GM19395 (cell line): ENCODE results near the gene SCFD2.

Experiments used
- ATAC-seq: cut with Tn5 transposase; IDR thresholded peaks from one replicate; pipeline ENCODE4 v1.9.1; 2021; ENCODE audit warnings: mild to moderate bottlenecking, moderate library complexity; ENCODE audit not compliant: unreplicated experiment

The SCFD2 gene

DNA sequence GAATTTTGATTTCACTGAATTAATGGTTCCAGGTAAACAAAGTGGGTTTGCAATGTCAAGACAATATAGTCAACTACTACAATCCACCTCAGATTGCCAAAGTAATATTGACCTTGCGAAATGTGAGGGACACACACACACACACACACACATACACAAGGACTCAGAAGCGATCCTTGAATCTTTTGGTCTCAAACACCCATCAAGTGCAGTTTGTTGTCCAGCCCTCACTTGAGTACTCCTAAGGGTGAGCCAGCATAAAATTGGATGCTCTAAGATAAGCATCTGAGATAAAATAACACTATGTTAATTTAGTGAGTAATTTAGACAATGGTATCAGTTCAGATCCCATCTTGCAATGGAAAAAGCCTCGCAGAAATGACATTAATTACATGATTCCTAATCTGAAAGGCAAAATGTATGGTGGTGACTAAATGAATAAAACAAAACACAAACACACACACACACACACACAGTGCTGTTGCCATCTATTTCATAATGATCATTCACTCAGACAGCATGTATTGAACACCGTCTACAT is 401.2 kb downstream of the SCFD2 start:
- no peak for ATAC-seq

DNA sequence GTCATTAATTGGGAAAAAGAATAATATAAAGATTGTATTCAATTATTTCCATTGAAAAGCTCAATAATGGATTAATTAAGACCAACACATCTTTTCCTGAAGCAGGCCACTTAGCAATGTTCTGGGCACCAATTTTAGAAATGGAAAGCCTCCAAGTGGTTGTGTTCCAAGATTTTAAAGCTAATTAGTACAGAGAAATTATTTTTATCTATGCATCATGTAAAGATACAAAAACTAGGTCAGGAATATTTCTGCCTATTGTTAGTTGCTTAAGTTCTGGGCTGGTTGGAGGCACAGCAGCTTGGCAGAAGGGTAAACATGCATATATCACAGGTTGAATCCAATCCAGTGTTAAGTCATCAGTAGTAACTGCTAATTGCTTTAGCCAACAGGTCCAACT is 401.9 kb downstream of the SCFD2 start:
- no peak for ATAC-seq

DNA sequence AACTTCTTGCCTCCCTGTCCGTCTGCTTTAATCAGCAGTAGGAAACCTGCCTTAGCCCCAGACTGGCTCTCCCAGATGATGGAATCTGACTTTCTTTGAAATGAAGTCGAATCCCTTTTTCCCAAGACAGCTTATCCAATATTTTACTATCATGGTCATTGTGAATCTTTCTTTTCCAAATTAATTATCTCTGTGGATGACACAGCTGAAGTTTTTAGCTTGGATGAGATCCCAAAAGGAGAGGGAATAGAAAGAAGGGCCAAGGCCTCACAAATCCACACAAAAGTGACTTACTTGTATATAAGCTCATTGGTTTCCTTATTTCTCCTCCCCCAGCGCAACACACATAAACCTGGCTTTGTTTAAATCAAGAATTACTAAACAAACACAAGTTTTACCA is 403.1 kb downstream of the SCFD2 start:
- ATAC-seq = no peak

DNA sequence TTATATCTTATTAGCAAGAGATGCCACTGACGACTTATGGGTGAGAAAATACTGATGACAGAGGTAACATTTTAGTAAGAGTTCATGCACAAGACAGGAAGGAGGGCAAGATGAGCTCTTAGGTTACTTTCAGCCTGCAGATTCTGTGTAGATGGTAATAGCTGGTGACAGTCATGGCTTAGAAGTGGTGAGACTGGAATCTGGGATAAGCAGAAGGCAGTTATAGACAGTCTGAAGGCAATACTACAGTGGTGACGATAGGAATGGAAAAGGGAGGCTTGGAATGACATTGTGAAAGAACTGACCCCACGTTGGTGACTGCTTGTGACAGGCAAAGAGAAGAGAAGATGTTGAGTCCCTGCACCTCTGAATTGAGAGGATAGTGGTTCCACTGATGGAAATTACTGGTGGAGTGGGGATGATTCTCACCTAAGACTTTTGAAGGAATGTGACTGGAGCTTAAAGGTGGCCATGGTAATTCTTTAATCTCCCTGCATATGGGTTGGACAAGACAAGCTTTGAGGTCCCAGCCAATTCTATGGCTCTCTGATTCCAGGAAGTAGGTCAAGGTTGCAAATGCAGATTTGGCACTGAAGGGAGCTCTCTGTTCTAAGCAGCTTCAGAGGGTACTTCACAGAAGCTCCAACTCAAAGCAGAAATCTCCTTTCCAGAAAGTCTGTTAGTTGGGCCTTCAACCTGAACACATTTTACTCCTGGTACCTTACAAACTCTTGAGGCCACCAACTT is 404.0 kb downstream of the SCFD2 start:
- no peak for ATAC-seq

DNA sequence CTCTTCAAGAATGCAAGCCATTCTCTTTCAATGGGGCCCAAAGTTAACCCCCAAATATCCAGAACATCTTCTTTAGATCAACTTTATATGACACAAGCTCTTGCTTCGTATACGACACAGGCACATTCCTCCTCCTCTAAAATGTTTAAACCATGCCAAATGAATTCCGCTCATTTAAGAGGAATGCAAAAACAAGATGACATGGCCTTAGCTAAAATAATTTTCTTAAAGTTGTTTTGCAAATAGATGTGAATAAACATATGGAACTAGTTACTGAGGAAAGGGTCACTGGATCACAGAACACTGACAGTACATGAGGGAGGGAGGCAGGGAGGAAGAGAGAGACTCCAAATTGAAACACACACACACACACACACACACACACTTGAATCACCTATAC is 406.3 kb downstream of the SCFD2 start:
- ATAC-seq = no peak

DNA sequence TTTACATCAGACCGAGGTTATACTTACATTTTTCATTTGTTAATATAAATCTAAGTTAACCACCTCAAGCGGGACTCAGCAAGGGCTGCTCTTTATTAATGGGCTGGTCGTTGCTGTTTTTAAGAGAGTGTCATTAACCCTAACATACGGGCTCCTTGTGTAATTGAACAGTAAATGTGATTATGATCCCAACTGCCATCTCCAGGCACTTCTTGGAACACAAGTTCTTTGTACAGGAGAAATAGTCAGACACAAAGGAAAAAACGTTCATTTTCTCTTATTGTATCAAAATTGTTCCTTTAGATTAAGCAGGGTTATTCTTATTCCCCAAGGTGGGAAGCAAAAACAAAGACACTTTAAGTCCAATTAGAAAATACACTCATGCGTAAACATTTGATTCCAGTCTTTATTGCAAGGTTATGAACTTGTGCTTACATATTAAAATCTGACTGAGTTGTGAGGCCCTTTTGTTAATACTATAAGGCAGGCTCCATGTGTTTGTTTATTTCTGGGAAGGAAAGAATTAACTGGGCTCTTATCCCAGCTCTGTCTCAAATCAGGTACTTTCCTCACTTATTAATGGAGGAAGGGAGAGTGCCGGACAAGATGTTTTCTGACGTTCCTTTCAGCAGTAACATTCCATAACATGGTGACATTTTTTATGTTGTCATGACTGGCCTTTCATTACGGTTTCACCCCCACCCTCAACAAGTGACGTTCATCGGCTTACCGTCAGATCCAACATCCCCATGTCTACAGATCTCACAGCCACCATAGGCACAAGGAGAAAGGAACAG is 407.8 kb downstream of the SCFD2 start:
- no peak for ATAC-seq

DNA sequence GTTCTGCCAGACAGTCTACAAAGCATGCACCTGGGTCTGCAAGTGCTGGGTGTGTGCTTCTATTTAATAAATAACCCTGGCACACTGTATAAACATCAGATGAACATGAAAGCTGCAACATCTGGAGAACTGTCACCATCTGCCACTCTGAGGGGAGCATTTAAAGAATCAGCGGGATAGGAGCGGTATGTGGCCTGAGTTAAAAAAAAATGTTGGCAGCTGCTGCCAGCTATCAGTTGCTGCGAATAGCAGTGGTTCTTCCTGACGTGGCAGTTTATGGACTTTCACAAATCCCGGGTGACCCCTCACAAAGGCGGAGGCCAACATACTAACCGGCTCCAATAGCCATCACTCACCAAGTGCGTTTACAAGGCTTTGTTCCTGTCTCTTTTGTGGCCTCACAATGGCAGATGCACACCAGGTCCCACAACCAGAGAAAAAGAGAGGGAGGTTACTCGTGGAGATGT is 408.6 kb downstream of the SCFD2 start:
- ATAC-seq = no peak

DNA sequence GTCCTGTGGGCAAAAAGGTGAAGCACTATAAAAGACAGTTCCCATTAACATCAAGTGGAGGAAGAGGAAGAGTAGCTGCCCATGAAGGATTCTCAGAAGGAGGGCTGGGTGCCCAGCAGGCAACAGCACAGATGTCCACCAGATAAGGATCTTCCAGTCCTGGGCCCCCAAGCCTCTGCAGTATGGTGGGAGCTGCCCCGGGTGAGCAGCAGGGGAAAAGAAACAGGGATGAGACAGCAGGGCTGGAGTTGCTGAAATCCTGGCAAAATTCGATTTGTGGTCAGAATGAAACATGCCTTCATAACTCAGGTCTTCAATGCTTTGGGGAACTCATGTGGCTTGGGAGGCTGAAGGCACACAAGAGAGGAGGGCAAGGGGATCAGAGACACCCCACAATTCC is 409.2 kb downstream of the SCFD2 start:
- ATAC-seq = no peak

DNA sequence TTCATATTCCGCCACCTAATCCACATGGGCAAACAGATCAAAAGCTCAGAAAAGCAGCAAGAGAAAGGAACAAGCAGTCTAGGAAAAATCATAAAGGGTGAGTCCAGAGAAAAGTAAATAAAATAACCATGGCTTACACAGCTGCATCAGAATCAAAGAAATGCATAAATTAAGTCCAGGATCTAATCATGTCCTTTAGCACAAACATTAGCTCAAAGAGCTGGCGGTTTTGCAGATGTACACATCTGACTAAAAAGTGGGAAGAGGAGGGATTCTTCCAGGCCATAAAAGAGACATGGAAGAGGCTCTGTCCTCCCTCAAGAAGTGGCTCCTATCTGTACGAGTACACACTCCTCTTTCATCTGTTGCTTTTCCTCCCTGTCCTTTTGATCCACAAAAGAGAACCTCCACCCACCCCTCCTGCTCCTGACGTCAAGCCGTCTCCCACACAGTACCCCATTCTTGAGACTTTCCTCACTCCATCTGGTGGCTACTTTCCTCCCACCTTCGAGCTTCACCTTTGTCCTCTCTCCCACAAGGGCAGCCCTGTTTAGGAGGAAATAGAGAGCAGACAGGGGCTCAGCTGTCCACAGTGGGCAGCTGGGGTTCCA is 411.2 kb downstream of the SCFD2 start:
- no peak for ATAC-seq

DNA sequence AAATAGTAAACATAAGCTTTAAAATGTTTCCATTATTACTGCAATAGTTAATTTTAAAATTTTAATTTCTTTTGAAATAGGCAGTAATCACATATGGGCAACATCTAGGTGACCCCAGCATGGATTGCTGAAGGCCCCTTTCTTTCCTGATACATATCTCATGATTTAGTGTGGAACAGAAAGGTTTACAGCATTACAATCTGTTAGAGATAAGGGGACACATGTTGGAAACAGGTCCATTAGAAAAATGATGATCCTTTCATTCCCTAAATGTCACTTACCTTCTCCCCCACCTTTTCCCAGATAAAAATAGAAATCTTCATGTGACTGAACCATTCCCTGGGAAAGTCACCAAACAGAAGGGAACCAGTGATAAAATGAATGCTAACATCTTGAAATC is 413.3 kb downstream of the SCFD2 start:
- ATAC-seq = no peak

DNA sequence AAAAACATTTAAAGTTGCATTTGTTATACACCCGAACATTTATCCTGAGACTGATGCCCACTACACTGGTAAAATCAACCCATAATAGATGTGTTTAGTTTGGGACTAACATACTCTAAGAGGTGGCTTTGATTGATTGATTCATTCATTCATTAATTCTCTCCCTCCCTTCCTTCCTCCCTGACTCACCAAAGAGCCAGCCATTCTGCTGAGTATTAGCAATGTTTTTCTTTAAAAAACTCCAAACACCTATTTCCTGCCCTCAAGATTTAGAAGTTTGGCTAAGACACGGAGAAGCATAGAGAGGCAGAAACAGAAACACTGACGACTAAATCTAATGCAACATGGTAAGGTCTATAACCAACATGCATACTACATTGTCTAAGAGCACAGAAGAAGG is 414.8 kb downstream of the SCFD2 start:
- no peak for ATAC-seq

DNA sequence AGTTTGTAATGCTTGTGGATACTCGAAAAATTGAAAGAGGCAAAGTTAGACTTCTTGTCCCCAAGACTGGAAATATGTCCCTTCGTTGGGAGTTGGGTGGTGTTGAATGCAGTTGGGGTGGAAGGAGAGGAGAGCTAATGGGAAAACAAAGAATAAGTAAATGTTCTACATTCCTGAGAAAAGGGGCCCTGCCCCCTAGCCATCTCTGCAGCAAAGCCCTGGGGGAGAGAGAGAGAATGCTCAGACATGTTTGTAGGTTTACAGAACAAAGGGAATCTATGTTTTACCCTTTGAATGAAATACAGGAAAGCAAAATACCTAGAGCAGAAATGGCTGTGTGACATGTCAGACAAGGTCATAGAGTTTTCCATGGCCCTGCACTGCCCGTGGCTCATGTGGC is 415.6 kb downstream of the SCFD2 start:
- no peak for ATAC-seq

DNA sequence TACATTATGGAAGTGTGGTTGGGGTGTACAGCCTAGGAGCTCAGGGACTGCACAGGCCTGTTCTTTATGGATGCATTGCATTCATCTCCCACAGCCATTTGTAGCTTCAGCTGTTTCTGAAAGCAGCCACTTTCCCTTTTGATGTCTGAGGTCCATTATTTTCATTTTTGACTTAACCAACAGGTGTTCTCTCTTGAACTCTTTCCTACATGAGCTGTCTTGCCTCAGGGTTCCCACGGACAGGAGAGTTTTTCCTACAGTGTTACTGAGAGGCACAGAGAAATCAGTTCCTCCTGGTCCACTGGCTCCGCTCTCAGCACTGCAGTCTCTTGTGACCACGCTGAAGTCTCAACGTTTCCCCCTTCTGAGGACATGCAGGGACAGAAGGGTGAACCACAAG is 416.5 kb downstream of the SCFD2 start:
- no peak for ATAC-seq

DNA sequence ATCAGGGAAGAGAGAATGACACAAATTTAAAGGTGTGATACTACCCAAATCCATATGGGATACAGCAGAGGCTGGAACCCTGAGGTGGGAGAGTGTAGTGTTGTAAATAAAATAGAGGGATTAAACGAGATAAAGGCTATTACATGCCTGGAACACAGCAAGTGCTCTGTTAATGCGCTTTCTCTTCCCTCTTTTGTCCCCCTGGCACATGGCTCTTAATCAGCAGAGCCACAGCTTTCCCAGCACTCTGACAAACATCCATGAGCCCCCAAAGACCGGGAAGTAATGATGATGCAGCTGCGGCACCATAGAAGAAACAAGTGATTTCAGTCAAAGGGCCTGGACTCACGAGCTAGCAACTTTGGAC is 417.8 kb downstream of the SCFD2 start:
- ATAC-seq = no peak

DNA sequence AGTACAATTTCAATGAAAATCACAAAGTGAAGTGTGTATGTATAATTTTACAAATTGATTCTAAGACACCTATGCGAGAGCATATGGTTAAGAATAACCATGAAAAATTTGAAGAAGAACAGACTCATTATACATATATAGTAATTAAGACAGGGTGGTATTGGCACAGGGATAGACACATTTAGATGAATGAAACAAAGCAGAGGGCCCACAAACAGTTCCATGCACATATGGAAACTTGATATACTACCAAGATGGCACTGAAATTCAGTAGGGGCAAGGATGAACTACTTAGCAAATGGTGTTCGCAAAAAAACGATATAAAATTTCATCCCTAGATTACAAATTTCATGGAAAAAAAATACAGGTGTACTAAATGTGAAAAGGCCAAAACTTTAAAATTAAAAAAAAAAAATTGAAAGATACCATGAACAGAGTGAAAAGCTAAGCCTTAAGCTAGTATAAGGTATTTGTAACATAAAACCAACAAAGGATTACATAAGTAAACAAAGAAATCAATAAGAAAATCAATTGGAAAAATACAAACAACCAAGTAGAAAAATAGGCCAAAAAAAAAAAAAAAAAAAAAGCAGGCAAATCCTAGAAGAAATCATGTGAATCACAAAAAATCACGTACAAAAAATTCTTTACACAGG is 418.3 kb downstream of the SCFD2 start:
- ATAC-seq = no peak

DNA sequence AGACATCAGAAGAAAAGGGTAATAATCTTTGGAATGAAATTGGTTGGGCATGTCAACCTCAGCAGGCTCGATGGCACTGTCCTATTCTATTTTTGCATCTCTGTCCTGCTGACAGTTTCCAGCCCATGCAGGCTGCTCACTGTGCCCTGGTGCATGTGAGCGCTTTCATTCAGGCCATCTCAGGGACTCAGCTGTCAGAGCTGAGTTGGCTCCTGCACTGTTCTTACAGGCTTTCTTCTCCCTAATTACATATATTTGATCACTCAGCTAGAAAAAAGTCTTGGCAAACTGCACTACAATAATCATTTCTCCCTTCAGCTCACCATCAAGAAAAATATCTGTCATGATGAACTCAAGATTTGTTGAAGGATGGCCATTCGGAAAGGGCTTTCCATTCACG is 419.0 kb downstream of the SCFD2 start:
- no peak for ATAC-seq

DNA sequence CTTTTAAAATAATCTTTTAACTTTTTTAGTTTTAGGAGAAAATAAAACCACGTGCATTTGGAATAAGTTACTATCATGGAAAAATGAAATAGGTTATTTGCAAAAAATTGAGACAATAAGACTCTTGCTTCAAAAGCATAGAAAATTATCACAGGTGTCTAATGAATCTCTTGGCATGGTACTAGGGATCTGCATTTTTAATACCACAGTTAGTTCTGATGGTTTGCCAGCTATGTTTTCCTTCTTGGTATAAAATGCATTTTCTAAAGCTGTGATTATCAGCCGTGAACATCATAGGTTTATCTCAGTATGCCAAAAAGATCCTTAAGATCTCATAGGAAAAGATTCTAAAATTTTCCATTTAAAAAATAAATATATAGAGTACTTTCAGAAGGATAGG is 419.9 kb downstream of the SCFD2 start:
- no peak for ATAC-seq

DNA sequence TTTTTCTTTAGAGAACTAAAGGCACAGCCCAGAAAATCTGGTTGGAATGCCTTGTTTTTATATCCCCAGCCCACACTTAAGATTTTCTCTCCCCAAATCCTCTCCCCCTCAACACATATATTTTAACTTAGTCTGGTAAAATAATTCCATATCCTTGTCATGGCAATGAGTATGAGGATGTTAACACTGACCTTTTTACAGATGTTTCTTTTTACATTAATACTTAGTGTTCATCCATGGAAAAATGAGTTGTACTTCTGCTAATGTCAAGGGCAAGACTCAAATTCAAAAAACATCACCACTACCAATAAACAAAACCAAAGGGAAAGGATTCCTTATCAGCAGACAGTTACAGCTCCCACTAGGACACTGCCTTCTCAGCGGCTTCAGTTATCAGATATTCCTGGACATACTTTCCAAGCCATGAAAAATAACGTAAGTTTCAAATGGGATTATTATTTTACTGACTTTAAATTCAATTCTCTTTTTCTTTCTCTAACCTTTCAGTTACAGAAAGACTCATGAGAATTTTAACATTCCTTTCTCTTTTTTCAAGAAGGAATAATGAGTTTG is 420.4 kb downstream of the SCFD2 start:
- no peak for ATAC-seq

DNA sequence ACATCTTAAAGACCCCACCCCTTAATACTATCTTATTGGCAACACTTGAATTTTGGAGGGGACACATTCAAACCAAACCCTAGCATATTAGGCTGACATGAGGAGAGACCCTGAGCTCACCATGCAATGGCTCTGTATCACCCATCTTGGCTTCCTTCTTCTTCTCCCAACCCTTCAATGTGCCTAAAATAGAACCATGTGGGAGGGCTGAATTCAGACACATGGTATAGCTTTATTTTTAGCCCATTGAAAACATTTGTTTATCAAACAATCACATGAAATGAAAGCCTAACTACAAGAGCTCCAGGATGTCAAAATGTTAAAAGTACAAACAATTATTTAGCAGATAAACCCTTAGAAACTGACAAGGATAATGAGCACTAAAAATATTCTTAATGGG is 422.2 kb downstream of the SCFD2 start:
- ATAC-seq = no peak

DNA sequence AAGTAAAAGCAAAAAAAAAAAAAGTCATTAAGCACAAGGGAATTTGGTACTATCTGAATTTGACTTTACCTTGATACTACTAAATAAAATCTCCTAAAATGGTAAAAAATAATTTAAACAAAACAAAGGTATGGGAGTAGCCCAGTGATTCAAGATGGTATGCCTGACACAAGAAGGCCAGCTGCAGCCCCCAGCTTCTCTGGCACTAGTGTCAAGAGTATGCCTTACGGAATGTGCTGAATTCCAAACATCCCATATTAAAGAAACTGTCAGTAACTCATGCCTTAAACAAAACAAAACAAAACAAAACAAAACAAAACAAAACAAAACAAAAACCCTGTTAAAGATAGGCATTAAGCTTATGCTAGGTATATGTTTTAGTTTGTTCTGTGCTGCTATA is 422.9 kb downstream of the SCFD2 start:
- no peak for ATAC-seq

DNA sequence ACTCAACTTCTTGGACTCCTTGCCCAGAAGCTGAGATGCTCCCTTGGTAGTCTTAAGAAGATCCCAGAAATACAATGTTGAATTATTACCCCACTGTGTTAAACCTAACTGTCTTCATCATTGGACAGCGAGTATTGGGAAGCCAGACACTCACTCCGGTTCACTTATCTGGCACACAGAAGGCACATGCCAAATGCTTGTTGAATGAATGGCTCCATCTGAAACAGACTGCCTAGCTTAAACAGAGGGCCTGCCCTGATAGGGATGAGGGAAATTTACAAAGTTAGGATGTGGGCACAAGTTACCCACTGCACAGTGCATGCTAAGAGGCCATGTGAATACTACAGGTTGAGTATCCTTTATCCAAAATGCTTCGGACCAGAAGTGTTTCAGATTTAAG is 424.4 kb downstream of the SCFD2 start:
- ATAC-seq = no peak
